Gastrocnemius medialis (tissue), 4 donors: ENCODE data around the gene NHLRC2. TPM values are rescaled to one million over a fixed set of nuclear protein-coding genes. Genes with fewer than 3 reads are reported as not detected.

Experiments
- ATAC-seq, 2 donors: fragments of 150-250 bp; one replicate each; pipeline ENCODE4 v1.9.1; 2016
- DNase-seq, 2 donors: peaks; one replicate each; pipeline ENCODE4 v3.0.0-alpha.2; 2019
- H3K27ac ChIP-seq, 4 donors: fragments of 200-600 bp; sonication (generic); 1 replicate in 1 of 4; 2 replicates in 3 of 4; pipeline ENCODE4 v1.5.1; 2016 to 2018; ENCODE audit warnings: mild to moderate bottlenecking in 2 of 4, moderate library complexity in 1 of 4
- H3K27me3 ChIP-seq, 3 donors: fragments of 200-600 bp; sonication (generic) in 2 of 3; 1 replicate in 1 of 3; 2 replicates in 2 of 3; pipeline versions ENCODE4 v1.5.1 to v1.6.0; 2016 to 2019; ENCODE audit warnings: mild to moderate bottlenecking in 1 of 3, moderate library complexity in 1 of 3
- H3K36me3 ChIP-seq, 2 donors: fragments of 200-600 bp; sonication (generic) in 1 of 2; one replicate each; pipeline ENCODE4 v1.5.1; 2017 to 2018
- H3K4me1 ChIP-seq, 2 donors: fragments of 200-600 bp; sonication (generic) in 1 of 2; one replicate each; pipeline ENCODE4 v1.5.1; 2016 to 2017; ENCODE audit warnings: mild to moderate bottlenecking in 2 of 2
- H3K4me3 ChIP-seq, 4 donors: fragments of 200-600 bp; sonication (generic) in 3 of 4; 1 replicate in 1 of 4; 2 replicates in 3 of 4; pipeline ENCODE4 v1.5.1; 2016 to 2019; ENCODE audit warnings: mild to moderate bottlenecking in 2 of 4
- H3K9me3 ChIP-seq, 3 donors: fragments of 200-600 bp; sonication (generic) in 2 of 3; 1 replicate in 1 of 3; 2 replicates in 2 of 3; pipeline ENCODE4 v1.5.1; 2016 to 2019
- POLR2A ChIP-seq, 2 donors: fragments of 450-650 bp; IDR thresholded peaks; one replicate each; pipeline ENCODE4 v1.6.1; 2017; ENCODE audit warnings: antibody characterized with exemption in 2 of 2, mild to moderate bottlenecking in 2 of 2, moderate library complexity in 2 of 2
- in situ Hi-C, 4 donors: fragments of 200-750 bp; cut with MboI; loops; one replicate each; pipeline versions ENCODE4 v1.15.0 to v1.8.0; 2017; ENCODE audit warnings: low sequenced_read_pairs in 4 of 4
- intact Hi-C: fragments of 100-400 bp; cut with DNase I; formaldehyde crosslinking; loops from one replicate; pipeline ENCODE4 v1.15.1; 2023; ENCODE audit warnings: low total_unique reads
- total RNA-seq, 4 donors: library from RNA; depleted of rRNA; stranded (reverse); fragments of >200 nt; gene quantifications; one replicate each; pipeline versions ENCODE4 v1.1.0 to v1.2.3, GENCODE V29; 2016
- TF ChIP-seq, protein P1 (sequence below), 5 experiments: fragments of 450-650 bp in 3 of 5; fragments of 200-600 bp in 2 of 5; sonication (generic) in 2 of 5; IDR thresholded peaks in 4 of 5; conservative IDR thresholded peaks in 1 of 5; 1 replicate in 4 of 5; 2 replicates in 1 of 5; pipeline ENCODE4 v1.5.1; 2016 to 2019; ENCODE audit warnings: antibody characterized with exemption in 5 of 5, mild to moderate bottlenecking in 3 of 5, moderate library complexity in 3 of 5

The NHLRC2 gene
- total RNA-seq, 4 donors from 2014 or later = 11.4 to 109 (median 40.7) TPM

GRCh38 chr10:113920875-113921274, 66.4 kb downstream of the NHLRC2 start:
- intact Hi-C loops (no loop called here), in situ Hi-C loops (no loop called here)
- no peaks in the 10 kb centered on the region for H3K27me3 ChIP-seq
- ATAC-seq (no peak), DNase-seq (no peak)
- H3K36me3 ChIP-seq = no peaks in the 10 kb centered on the region
- no peak for TF ChIP-seq POLR2A (IDR thresholded peaks at IDR 0.05)
- TF ChIP-seq, protein P1, sequence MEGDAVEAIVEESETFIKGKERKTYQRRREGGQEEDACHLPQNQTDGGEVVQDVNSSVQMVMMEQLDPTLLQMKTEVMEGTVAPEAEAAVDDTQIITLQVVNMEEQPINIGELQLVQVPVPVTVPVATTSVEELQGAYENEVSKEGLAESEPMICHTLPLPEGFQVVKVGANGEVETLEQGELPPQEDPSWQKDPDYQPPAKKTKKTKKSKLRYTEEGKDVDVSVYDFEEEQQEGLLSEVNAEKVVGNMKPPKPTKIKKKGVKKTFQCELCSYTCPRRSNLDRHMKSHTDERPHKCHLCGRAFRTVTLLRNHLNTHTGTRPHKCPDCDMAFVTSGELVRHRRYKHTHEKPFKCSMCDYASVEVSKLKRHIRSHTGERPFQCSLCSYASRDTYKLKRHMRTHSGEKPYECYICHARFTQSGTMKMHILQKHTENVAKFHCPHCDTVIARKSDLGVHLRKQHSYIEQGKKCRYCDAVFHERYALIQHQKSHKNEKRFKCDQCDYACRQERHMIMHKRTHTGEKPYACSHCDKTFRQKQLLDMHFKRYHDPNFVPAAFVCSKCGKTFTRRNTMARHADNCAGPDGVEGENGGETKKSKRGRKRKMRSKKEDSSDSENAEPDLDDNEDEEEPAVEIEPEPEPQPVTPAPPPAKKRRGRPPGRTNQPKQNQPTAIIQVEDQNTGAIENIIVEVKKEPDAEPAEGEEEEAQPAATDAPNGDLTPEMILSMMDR (IDR thresholded peaks at IDR 0.05 in 4 of 5, conservative IDR thresholded peaks at IDR 0.05 in 1 of 5) = no peak
- H3K27ac ChIP-seq = no peak overlapping the region
- H3K9me3 ChIP-seq = no peaks in the 10 kb centered on the region
- no peaks in the 10 kb centered on the region for H3K4me1 ChIP-seq
- H3K4me3 ChIP-seq = no peak overlapping the region

GRCh38 chr10:113921561-113922370, 67.3 kb downstream of the NHLRC2 start:
- TF ChIP-seq POLR2A (IDR thresholded peaks at IDR 0.05) = no peak
- TF ChIP-seq, protein P1 (IDR thresholded peaks at IDR 0.05 in 4 of 5, conservative IDR thresholded peaks at IDR 0.05 in 1 of 5) = no peak
- Histone ChIP-seq H3K27me3 (no peaks in the 10 kb centered on the region), H3K4me1 (no peaks in the 10 kb centered on the region), H3K27ac (no peak overlapping the region), H3K36me3 (no peaks in the 10 kb centered on the region), H3K4me3 (no peak overlapping the region), H3K9me3 (no peaks in the 10 kb centered on the region)
- in situ Hi-C loops = no loop called here
- no peak for DNase-seq
- ATAC-seq = no peak
- intact Hi-C loops = no loop called here

DNA sequence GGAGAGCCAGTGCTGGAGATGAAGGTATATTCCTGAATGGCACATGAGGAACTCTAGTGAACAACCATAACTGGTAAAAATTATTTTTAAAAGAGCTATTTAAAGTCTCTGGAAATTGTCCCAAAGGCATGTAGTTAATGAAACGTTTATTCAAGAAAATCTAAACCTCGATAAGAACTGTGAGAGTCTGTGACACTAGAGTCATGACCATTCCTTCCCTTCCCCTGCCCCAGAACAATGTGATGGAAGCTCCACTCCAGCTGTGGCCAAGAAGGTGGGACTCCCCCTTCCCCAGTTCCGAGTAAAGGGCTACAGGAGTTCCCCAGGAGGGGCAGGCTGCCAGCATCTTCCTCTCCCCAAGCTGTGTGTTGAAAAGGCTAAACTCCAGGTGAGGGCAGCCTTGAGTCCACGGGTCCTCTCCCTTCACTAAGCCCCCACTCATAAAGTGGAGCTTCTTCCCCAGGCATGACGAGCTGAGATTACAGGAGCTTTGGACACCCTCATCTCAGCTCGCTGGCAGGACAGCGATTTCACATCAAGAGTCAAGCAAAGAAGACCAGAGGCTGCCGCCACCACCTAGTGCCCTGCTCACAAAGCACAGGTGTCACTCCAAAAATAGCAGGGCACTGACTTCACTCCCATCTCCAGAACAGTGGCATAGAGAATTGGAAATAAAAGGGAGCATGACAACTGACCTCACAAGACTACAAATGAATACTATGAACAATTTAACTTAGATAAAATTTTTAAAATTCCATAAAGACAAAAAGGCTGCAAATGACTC, 68.5 kb downstream of the NHLRC2 start:
- DNase-seq = no peak
- TF ChIP-seq, protein P1 (IDR thresholded peaks at IDR 0.05 in 4 of 5, conservative IDR thresholded peaks at IDR 0.05 in 1 of 5) = no peak
- no peak for TF ChIP-seq POLR2A (IDR thresholded peaks at IDR 0.05)
- in situ Hi-C loops = no loop called here
- intact Hi-C loops = no loop called here
- no peaks in the 10 kb centered on the region for H3K36me3 ChIP-seq
- H3K9me3 ChIP-seq = no peaks in the 10 kb centered on the region
- no peak overlapping the region for H3K27ac ChIP-seq
- ATAC-seq = peak in 1 of 2 donors; percentile 46
- H3K4me3 ChIP-seq = no peak overlapping the region
- H3K4me1 ChIP-seq = no peaks in the 10 kb centered on the region
- no peaks in the 10 kb centered on the region for H3K27me3 ChIP-seq

DNA sequence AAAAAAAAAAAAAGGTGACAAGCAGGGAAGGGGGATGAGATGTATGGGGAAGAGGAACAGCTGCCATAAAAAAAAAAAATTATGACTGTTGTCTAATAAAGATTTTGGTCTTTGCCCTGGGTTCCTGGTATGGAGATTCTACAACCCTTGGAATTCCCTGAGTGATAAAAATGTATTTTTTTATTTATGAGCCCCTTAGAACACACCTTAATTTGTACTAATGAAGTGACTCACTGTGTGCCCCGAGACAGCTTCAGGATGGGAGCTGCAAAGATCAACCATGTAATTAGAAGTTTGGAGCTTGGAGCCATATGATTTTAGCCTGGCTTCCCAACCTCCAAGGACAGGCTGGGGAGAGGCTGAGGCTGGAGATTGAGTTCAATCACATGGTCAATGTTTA, 69.7 kb downstream of the NHLRC2 start:
- Histone ChIP-seq H3K27me3 (no peaks in the 10 kb centered on the region), H3K36me3 (no peaks in the 10 kb centered on the region), H3K4me3 (no peak overlapping the region), H3K9me3 (no peaks in the 10 kb centered on the region), H3K4me1 (no peaks in the 10 kb centered on the region), H3K27ac (no peak overlapping the region)
- DNase-seq = no peak
- TF ChIP-seq, protein P1 (IDR thresholded peaks at IDR 0.05 in 4 of 5, conservative IDR thresholded peaks at IDR 0.05 in 1 of 5) = no peak
- TF ChIP-seq POLR2A (IDR thresholded peaks at IDR 0.05) = no peak
- in situ Hi-C loops (no loop called here), intact Hi-C loops (no loop called here)
- no peak for ATAC-seq
